DMS79 (cell line): ENCODE measurements around the gene PLAC1.

Experiments used
- DNase-seq: peaks from one replicate; lab custom pipeline; 2025; lab: John Stamatoyannopoulos, UW

PLAC1 gene

GRCh38 chrX:134588806-134589205 lies 69.5 kb downstream of the PLAC1 start:
- no peak for DNase-seq

- DNase-seq: no peak
Observed at GRCh38 chrX:134580907-134581306, 77.4 kb downstream of the PLAC1 start.

GRCh38 chrX:134573683-134574035 lies 84.6 kb downstream of the PLAC1 start:
- DNase-seq: no peak

- DNase-seq: peak; percentile 6
Observed at GRCh38 chrX:134572816-134573682, 85.2 kb downstream of the PLAC1 start.

- no peak for DNase-seq
Observed at GRCh38 chrX:134571796-134572195, 86.5 kb downstream of the PLAC1 start.

- no peak for DNase-seq
Observed at GRCh38 chrX:134570899-134571298, 87.4 kb downstream of the PLAC1 start.

GRCh38 chrX:134570509-134570846 lies 87.8 kb downstream of the PLAC1 start:
- DNase-seq: no peak

GRCh38 chrX:134569306-134569705 lies 89.0 kb downstream of the PLAC1 start:
- DNase-seq: no peak

- DNase-seq: no peak
Observed at GRCh38 chrX:134568285-134569016, 89.8 kb downstream of the PLAC1 start.

- no peak for DNase-seq
Observed at GRCh38 chrX:134566506-134566905, 91.8 kb downstream of the PLAC1 start.

GRCh38 chrX:134562002-134562401 lies 96.3 kb downstream of the PLAC1 start:
- DNase-seq: no peak

GRCh38 chrX:134558133-134558532 lies 100.1 kb downstream of the PLAC1 start:
- DNase-seq: no peak

GRCh38 chrX:134554291-134554690 lies 104.0 kb downstream of the PLAC1 start:
- no peak for DNase-seq

- no peak for DNase-seq
Observed at GRCh38 chrX:134552351-134552750, 105.9 kb downstream of the PLAC1 start.

- DNase-seq: no peak
Observed at GRCh38 chrX:134551376-134552048, 106.8 kb downstream of the PLAC1 start.

- DNase-seq: no peak
Observed at GRCh38 chrX:134548257-134549201, 109.7 kb downstream of the PLAC1 start.

- no peak for DNase-seq
Observed at GRCh38 chrX:134547047-134547679, 111.1 kb downstream of the PLAC1 start.

- DNase-seq: no peak
Observed at GRCh38 chrX:134546187-134546586, 112.1 kb downstream of the PLAC1 start.

GRCh38 chrX:134545510-134545909 lies 112.8 kb downstream of the PLAC1 start:
- DNase-seq: no peak

GRCh38 chrX:134544513-134545151 lies 113.6 kb downstream of the PLAC1 start:
- DNase-seq: no peak

GRCh38 chrX:134544135-134544512 lies 114.1 kb downstream of the PLAC1 start:
- DNase-seq: no peak
